Activated naive CD8-positive, alpha-beta T cell treated with anti-CD3 and anti-CD28 coated beads, Interleukin-2, amount 50 U/mL, for 16 hours (primary cell): ENCODE measurements around the gene COL23A1.
"Not testable (repeated sequence)": the region's sequence is repeated elsewhere in the genome, so short reads cannot be mapped to it uniquely, and the experiment has no call there.

Experiments used
- DNase-seq: peaks from one replicate; pipeline ENCODE4 v3.0.0-alpha.2; 2020; ENCODE audit warnings: low read depth, low spot score

Gene COL23A1

GRCh38 chr5:178307267-178308045, 282.7 kb downstream of the COL23A1 start:
- no peak for DNase-seq

DNA sequence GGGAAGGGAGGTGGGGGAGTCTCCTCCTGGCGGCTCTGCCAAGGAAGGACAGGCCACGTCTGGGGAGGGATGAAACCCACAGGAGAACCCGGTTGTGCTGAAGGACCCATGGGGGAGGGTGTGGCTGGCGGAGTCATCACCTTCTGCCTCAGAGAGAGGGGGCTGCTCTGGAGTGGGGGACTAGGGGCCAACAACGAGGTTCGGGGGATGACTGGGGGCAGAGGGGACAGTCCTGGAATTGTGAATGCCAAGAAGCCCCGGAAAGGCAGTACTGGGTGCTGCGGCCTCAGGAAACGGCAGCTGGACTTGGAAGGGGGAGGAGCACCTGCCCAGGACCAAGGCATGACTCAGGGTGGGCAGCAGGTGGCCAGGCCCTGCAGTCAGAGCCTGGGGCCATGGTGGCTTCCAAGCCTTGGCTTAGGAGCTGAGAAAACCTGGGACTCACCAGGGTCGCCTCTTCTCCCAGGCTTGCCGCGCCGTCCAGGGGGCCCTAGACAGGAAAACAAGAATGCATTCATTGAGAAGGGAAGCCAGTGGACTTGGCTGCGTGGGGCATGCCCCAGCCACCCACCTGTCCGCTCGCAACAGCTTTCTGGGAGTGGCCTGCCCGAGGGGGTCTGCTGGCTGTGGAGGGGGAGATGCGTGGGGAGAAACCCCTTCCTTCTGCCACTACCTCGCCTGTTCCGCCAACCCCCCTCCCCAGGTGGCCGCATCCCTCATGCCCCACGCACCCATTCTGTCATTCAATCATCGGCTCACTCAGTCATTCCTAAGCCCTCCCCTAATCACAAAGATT, 283.6 kb downstream of the COL23A1 start:
- DNase-seq, result no peak

DNA sequence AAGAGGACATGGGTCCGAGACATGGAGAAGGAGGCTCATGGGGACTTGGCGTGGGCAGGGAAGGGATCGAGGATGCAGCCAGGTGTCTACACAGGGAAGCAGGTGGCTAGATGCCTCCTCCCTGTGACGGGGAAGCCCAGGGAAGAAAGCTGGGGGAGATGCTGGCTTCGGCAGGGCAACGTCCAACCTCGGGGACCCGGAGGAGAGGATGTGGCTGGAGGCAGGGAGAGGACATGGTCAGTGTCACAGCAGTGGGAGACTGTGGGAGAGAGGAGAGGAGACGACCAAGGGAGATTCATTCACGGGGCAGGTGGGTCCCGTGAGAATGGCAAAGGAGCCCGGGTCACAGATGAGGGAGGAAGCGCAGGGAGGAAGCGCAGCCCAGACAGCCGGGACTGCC, 284.4 kb downstream of the COL23A1 start:
- no peak for DNase-seq

- DNase-seq, result no peak
Measured at GRCh38 chr5:178304761-178305645, 285.2 kb downstream of the COL23A1 start.

- no peak for DNase-seq
Measured at GRCh38 chr5:178304016-178304415, 286.2 kb downstream of the COL23A1 start.

GRCh38 chr5:178302321-178302720, 287.9 kb downstream of the COL23A1 start:
- not testable (repeated sequence) for DNase-seq

- no peak for DNase-seq
Measured at GRCh38 chr5:178301641-178302040, 288.6 kb downstream of the COL23A1 start.

- no peak for DNase-seq
Measured at GRCh38 chr5:178298283-178298807, 291.8 kb downstream of the COL23A1 start.

- no peak for DNase-seq
Measured at GRCh38 chr5:178297751-178298150, 292.4 kb downstream of the COL23A1 start.

DNA sequence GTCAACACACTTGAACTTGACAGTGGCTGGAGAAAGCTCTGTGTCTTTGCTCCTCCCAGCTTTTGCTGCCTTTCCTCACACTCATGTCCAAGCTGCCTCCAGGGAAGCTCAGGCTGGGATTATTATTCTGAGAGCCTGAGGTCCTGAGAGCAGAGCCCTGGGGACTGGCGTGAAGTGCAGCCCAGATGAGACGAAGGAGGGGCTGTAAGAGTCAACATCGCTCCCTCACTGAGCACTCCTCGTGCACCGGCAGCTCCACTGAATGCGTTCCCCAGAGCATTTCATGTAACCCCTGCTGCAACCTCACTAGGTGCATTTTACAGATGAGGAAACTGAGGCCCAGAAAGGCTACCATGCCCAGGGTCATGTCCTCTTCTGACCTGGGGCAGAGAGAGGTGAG, 294.1 kb downstream of the COL23A1 start:
- DNase-seq, result no peak

GRCh38 chr5:178295589-178295988, 294.6 kb downstream of the COL23A1 start:
- no peak for DNase-seq

GRCh38 chr5:178293815-178294214, 296.4 kb downstream of the COL23A1 start:
- DNase-seq, result no peak

DNA sequence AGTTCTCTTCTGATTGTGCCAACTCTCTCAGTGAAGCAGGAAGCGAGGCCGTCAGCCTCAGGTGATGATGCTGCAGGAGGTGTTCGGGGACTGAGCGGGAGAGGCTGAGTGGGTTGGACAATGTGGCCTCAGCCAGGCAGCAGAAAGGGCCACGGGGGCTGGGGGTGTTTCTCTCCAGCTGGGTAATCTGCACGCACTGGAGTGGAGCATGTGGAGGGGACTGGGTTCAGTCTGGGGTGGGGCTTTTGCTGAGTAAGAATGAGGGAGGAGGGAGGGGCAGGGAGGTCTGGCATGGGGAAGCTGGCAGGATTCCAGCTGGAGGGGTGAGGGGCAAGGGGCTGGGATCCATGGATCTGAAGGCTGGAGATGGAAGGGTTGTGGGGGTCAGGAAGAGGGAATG, 296.8 kb downstream of the COL23A1 start:
- DNase-seq, result no peak

DNA sequence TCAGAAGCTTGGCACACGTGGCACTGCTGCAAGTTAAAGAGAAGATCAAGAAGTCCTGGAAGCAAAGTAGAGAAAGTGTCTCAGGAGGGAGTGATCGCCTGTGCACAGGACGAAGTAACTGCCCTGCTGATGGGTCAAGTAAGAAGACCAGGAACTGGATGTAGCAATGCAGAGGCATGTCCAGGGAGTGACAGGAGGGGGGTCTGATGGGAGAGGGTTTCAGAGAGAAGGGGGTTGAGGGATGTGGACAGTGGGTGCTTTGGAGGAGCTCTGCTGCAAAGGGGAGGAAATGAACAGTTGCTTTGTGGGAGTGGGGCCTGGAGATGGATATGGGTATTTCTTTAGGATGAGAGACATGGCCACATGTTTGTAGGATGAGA, 297.4 kb downstream of the COL23A1 start:
- DNase-seq, result no peak

DNA sequence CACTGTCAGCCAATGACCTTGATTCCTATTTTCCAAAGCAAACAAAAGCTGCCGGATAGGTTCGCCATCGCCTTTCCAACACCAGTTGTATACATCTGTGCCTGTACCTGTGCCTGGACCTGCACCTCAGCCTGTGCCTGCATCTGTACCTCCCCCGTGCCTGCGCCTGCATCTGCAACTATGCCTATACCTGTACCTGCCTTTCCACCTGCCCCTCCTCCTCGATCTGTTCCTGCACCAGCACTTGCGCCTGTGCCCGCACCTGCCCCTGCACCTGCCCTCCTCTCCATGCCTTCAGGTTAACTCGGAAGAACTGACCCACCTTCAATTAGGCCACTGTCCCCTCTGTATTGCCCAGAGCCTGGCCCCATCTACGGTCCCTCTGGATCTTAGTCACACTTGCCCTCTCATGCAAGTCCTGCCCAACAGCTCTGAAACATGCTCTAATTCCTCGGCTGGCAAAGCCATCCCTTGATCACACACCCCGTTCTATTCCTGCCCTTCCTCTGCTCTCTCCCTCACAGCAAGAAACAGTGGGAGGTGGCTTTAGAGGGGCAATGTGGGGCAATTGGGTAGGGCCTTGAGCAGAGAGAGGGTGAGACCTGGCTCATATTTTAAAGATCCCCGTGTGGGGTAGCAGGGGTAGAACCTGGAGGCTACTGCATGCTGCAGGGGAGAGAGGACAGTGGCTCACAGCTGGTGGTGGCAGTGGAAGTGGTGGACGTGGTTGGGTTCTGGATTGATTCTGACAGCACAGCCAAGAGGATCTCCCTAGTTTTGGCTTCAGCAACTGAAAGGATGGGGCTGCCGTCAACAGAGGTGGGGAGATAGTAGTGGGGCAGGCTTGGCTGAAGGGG, 298.0 kb downstream of the COL23A1 start:
- no peak for DNase-seq

DNA sequence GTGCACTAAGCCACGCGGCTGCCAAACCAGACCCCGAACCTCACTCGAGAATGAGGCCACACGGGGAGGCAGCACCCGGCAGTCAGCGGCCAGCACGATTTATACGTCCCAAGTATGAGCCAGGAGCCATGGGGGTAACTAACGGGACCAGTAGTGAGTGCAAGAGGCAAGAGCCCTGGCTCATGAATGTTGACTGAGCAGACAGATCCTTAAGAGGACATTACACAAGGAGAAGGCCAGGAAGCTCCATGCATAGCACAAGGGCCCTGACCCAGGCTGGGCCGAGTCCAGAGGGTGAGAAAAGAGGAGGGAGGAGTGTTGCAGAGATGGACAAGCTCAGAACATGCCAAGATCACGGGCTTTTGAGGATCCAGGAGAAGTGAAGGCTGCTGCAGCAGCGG, 299.0 kb downstream of the COL23A1 start:
- no peak for DNase-seq

- DNase-seq, result no peak
Measured at GRCh38 chr5:178290376-178290775, 299.8 kb downstream of the COL23A1 start.

DNA sequence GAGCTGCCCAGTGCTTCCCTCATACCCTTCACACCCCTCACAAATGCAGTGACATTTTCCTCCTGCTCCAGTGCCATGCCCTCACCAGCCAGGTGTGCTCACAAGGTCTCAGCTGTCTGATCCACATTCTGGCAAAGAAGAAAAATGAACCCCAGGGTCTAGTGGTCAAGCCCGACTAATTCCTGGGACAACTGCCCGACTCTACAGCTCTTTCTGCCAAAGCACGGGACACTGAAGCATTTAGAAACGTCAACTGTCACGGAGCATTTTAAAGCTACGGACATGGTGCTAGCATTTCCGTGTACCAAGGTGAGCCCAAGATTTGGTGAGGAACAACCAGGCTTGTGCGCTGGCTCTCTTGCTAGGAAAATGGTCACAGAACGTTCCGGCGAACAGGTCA, 300.8 kb downstream of the COL23A1 start:
- DNase-seq, result no peak

GRCh38 chr5:178288401-178289368, 301.5 kb downstream of the COL23A1 start:
- DNase-seq, result no peak

DNA sequence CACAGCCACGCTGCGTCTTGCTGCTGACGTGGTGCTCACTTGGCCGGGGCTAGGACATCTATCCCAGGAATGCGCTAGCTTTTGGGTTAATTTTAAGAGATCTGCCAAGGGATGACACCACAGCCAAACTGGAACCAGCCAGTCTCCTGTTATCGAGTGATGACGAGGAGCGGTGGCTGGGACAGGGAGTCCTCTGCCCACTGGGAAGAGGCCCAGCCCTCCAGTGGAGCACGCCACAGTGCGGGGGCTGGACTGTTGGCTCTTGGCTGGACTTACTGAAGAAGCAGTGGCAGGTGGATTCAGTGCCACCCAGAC, 302.4 kb downstream of the COL23A1 start:
- DNase-seq, result no peak
